GM21360 (cell line): ENCODE results near the gene KBTBD13.

Source experiments
- ATAC-seq: cut with Tn5 transposase; IDR thresholded peaks from one replicate; pipeline ENCODE4 v1.9.1; 2021; ENCODE audit warnings: mild to moderate bottlenecking, moderate library complexity; ENCODE audit not compliant: unreplicated experiment

The KBTBD13 gene

DNA sequence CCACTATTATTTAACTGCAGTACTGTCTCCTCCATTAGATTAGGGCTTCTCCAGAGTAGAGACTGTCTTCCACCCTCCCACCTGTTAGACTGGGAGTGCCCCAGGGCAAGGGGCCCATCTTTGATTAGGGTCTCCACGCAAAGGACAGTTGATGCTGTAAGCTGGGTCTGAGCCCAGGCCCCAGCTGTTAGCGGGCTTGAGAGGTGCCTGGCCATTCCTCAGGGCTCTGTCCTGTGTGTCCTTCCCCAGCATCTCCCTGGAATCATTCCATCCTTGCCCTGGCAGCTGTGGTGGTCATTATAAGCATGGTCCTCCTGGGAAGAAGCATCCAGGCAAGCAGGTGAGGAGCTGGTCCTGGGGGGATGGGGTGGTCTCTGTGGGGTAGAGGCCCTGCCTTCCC, 25.3 kb upstream of the KBTBD13 start:
- no peak for ATAC-seq

DNA sequence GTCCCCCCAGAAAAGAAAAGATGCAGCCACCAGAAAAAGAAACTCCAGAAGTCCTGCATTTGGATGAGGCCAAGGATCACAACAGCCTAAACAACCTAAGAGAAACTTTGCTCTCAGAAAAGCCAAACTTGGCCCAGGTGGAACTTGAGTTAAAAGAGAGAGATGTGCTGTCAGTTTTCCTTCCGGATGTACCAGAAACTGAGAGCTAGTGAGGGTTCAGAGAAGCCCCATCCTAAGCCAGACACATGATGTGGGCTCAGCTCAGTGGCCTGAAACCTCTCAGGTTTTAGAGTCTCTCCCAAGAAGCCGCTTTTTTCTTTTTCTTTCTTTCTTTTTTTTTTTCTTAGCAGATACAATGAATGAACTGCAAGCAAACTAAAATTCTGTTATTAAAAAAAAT, 23.6 kb upstream of the KBTBD13 start:
- ATAC-seq = no peak

DNA sequence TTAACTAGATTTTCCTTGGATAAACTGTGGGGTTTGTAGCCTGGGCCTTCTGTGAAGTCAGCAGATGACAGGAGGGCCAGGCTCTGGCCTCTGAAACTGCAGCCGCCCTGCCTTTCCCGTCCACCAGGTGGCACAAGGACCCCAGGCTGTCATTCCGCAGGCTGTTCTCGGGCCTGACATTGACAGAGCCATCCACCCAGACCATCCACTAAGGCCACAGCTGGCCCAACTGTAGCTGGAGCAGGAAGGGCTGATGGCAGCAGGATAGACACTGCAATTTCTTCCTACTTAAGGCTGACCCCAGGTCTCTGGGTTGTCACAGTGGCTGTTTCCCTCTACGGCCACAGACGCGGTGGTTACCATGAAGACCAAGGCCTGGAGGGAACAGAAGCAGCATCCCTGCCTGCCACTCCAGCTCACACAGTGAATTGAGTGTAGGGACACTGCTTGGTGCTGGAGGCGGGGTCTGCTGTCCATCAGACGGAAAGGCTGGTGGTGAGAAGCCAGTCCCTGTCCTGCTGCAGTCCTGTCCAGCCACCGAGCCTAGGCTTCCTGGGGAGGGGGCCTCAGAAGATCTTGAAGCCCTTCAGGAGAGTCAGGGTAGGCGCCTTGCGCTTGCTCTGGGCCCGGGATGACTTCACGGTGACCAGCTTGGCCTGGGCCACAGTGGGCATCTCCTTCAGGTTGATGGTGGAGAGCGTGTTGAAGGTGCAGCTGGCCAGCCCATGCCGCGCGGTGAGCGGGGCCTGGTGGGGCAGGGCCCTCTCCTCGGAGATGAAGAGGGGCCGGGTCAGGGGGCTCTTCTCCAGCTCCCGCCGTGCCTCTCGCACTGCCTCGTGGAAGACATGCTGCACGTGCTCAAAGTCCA, 22.0 kb upstream of the KBTBD13 start:
- ATAC-seq = no peak

DNA sequence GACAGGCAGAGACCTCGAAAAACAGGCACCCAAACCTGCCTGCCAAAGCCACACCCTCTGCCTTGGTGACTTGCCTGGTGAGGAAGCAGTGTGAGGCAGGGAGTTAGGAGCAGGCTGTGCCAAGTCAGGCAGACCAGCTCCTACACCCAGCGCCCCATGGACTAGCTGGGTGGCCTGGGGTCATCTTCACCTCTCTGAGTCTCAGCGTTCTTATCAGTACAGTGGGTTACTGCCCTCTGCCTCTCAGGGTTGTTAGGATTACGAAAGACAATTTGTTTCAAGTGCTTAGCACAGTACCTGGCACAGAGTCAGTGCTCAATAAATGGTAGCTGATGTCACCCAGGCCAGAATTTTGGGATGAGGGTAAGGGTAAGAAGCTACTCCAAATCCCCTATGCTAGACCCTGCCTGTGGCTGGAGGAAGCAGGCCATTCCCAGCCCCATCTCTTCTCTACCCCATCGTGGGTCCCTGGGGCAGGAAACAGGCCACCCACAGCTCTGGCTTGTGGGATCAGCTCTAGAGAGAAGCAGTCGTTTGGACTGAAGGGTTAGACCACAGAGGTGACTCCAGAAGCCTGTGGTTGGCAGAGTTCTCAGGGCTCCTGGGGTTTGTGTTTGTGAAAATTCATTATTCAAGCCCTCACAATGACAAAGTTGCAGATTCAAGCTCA, 21.2 kb upstream of the KBTBD13 start:
- ATAC-seq = no peak

DNA sequence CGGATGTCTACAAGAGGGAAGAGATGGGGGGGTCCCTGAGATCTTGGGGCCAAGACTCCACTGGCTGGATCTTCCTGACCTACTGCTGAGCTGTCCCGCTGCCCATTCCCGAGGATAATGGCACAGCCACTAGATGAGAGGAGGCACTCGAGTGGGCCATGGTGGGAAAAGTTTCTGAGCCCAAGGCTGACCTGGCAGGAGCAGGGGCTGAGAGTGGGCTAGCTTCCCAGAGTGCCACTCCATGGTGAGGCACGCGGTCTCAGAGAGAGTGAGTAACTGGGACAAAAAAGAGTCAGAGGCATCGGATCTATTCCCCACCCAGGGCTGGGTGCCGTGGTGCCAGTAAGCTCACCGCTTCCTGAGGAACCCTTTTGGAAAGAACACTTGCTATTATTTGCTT, 20.4 kb upstream of the KBTBD13 start:
- no peak for ATAC-seq

DNA sequence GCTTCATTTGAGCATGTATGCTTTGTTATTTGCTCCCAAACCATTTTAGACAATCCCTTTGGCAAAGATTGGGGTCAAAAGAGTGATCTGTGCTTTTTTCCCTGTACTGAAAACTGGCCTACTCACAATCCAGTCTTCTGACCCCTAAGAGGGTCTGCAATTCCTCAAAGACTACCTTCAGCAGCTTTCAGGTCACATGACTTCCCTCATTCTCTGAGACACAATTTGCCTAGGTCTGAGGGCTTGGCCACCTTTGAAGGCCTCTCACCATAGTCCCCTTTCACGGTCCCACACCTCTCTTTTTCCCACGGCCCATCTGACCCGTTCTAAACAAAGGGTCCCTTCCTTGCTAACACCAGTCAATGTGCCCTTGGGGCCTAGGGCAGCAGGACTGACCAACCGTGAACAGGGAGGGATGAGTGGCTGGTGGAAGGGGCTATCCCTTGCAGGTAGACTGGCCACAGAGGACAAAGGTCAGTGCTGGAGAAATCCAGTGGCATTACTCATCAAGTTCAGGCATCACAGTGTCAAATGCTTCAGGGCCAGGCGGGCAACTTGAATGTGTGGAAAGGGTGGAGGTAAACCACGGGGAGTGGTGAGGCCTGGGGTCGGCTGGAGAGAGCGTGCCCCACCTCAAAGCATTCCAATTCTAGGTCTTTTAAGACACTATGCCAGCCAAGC, 19.5 kb upstream of the KBTBD13 start:
- ATAC-seq = no peak

DNA sequence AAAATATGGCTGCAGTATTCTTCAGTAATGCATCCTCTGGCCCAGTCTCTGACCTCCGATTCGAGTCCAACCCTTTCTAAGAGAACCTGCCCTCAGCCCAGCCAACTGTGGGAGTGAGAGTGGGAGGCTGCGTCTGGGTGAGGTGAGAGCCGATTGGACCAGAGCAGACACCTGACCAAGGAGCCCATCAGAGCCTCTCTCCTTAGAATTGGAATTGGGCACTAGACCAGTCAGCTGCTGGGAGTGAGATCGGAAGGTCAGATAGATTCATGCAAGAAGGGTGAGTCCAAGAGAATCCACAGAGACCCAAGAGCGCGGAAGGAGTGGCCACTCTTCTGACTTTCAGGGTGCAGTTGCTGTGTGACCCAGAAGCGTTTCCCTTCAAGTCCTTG, 19.0 kb upstream of the KBTBD13 start:
- ATAC-seq = no peak

DNA sequence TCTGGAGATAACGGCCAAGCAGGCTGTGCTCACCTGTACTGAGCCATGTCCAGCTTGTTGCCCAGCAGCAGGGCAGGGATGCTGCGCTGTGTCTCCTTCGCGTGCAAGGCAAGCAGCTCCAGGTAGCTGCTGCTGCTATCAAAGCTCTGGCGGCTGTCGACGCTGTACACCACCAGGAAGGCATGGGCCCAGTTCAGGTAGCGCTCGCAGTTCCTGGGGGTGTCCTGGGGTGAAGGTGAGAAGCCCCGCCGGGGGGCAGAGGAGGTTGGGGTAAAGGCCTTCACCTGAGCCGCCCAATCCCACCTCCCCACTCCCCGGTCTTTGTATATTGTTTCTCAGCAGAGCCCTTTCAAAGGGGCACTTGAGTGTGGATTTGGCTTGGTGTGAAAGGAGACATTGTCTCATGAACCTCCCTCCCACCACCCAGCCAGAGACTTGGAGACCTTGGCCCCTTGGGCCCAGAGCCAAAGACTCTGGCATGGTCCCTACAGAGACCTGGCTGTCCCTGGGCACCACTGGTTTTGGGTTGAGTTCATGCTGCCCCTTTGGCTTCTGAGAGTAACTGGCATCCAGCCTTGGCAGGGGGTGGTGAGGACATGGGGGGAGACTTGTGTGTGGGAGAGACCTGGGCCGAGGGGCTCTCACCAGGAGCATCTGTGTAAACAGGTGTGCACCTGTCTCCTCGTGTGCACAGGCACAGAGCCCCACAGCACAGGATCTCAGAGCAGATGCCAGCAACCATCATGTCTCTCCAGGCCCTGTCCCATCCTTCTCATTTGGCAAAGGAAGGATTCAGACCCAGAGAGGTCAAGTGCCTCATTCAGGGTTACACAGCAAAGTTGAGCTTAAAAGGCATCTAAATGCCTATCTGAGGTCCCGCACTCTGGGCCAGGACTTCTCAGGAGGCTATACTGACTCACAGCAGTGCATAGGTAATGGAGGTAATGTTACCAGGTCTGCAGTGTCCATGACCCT, 17.9 kb upstream of the KBTBD13 start:
- no peak for ATAC-seq

DNA sequence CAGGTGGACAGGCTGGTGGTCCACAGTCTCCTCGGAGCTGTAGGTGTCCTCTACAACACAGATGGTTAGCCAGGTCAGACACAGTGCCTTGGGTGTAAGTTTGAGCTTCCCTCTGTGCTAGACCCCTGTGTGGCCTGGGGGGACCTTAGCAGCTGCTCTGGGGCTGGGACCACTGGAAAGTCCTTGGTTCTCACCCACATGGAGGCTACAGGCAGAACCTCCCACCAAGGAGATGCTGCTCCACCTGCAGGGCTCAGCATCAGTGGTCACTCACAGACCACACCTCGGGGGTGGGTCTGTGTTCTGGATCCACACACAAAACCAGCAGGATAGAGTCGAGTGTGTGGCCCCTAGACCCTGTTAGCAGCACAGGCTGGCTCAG, 17.2 kb upstream of the KBTBD13 start:
- no peak for ATAC-seq

DNA sequence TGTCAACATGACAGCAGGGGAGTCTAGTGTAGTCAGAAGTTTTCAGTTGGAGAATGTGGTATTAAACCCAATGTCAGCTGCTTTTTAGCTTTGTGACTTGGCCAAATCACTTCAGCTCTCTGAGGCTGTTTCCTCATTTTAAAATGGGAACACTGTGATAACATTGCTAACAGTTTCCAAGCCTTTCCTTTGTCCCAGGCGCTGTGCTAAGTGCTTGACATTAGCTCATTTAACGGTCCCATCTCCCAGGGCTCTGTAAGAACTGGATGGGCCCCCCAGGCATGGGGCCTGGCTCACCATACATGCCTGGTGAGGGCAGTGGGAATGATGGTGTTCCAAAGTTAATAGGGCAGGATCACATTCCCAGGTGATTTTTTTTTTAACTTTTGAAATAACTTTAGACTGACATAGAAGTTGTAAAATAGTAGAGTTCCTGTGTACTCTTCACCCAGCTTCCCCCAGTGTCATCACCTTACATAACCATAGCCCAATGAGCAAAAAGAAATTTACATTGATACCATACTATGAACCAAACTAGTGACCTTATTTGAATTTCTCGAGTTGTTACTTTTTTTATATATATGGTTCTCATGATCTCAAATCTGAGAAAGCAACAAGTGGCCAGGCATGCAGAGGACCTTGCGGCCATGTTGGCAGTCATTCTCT, 16.5 kb upstream of the KBTBD13 start:
- no peak for ATAC-seq

DNA sequence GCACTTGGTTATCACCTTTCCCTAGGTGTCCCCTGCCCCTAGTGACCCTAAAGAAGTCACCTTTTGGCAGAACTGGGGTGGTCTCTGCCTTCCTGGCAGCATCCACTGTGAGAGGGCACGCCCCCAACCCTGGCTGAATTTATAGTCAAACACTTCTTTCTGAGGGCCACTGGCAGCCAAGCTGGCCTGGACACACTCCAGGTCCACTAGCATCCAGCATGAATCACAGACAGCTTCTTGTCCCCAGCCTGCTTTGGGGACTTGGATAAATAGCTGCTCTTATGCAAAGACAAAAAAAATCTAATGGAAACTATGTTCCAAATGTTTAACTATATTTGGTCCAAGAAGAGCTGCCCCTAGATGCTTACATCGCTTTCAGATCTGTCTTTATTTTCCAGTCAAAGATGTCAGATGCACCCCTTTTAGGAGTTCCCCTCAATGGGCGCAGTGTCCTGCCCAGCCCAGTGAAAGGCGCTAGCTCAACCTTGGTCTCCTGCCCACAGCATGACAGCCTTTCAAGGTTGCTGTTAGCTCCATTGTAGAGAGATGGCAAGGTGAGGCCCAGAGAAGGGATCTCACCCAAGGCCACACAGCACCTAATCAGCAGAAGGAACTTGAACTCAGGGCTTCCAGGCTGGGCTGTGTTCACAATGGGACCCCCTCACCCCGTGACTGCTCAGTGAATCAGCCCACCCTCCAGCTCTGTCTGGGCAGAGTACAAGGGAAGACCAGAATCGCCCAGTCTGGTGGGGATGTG, 15.7 kb upstream of the KBTBD13 start:
- ATAC-seq = no peak

DNA sequence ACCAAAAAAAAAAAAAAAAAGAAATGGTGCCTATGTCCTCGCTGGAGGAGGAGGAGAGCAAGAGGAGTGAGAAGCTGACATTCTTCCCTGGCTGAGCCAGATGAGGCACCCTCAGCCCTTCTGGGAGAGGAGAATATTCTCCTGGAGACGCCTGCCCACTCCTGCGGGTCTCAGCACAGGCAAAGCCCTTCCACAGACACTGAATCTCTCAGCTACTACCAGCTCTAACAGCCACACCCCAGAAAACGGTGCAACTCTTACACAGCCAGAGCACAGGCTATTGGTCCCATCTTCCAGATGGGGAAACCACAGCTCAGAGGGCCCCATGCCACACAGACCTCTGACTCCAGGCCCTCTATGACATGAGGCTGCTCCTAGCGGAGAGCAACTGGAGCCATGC, 14.5 kb upstream of the KBTBD13 start:
- ATAC-seq = no peak

DNA sequence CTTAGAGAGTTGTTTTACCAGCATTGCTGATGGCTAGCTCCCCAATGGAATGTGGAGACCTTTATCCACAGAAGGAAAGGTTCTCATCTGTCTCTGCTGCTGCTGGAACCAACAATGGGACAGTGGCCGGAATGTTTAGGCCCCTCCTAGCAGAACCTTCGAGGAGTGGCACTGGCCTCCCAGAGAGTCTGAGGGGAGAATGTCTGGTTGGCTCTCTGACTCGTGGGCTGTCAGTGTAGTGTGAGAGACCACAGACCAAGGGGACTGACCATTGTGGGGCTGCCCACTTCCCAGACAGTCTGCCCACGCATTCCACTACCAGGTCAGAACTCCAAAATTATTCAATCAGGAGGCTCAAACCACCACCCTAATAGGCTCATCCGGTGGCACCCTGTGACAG, 13.8 kb upstream of the KBTBD13 start:
- no peak for ATAC-seq

DNA sequence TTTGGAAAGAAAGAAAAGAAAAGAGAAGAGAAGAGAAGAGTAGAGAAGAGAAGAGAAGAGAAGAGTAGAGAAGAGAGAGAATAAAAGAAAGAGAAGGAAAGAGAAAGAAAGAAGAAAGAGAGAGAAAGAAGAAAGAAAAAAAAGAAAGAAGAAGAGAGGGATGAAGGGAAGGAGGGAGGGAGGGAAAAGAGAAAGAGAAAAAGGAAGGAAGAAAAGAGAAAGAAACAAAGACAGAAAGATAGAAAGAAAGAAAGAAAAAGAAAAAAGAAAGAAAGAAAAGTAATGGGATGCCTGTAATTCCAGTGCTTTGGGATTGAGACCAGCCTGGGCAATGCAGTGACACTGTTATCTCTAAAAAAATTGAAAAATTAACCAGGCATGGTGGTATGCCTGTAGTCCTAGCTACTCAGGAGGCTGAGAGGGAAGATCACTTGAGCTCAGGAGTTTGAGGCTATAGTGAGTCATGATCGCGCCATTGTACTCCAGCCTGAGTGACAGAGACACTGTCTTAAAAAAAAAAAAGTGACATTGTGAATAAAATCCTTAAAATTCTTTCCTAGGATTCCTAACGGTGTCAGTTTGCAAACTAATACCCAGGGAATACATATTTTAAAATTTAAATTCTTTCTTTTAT, 10.4 kb upstream of the KBTBD13 start:
- no peak for ATAC-seq

DNA sequence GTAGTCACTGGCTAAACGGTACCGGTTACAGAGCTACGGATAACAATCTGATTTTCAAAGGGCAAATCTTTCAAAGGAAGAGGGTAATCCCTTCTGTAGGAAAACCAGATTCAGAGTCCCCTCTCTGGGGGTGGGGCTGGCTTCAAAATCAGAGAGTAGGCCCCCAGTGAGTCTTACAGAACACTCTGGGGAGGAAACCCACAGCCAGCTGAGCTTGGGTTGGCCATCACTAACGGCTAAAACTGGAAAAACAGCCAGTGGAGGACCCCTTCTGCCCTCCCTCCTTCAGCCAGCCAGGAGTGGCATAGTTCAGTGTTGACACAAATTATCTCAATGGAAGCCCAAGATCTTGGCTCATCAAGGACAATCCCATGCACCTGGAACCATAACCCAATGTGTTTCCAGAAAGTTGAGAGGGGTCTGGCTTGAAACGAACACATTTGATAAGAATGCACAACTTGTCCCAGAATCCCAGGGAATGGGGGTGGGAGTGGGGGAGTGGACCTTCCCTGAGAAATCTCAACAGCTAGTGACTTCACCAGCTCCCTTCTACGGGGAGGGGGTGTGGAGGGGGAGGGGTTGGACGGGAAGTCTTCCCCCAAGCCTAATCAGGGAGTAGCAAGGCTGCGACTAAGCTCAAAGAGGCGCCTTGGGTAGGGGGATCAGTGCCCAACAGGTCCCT, 9.8 kb upstream of the KBTBD13 start:
- no peak for ATAC-seq

DNA sequence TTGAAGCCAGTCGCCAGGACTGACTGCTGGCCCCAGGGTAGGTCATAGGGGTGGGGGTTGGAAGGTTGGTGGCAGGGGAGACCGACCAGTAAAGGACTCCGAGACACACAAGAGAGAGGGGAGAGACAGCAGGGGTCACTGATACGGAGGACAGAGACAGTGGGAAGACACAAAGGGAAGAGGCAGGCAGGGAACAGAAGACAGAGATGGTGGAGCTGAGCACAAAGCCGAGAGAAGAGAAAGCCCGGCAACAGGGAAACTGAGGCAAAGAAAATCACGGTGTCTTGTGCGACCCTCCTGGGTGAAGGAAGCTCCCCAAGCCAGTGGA, 9.3 kb upstream of the KBTBD13 start:
- ATAC-seq = no peak

DNA sequence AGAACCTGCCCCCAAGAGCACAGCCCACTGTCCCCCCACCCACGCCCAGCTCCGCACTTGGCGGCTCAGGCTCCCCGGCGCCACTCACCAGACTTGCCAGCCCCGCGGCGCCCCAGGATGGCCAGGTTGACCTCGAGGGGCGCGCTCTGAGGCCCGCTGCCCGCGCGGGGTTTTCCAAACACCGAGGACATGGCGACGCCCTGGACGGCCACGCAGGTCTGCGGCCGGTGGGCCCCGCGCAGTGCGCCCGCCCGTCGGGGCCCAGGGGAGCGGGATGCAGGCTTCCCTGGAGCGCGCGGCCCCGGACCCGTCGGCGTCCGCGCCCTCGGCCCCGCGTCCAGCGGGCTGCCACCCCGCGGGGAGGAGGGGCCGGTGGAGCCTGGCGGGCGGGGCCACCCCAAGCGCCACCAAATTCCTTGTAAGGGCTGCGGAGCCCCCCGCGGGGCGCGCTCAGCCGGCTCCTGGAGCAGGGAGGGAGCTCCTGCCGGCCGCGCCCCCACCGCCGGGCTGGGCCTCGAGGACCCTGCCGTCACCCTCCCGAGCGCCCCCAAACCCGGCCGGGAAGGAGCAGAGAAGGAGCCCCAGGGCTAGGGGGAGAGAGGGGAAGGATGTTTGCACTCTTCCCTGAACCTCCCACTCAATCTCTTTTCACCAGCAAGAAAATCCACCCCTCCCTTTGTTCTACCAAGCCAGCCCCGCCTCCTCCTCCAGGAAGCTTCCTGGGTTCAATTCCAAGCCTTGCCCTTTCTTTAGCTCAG, 8.7 kb upstream of the KBTBD13 start, which contains the start of gene RASL12:
RASL12 (minus strand) TSS at position 347 of the 758 bp plus-strand sequence; CDS start at position 191, 156 bp downstream.
- no peak for ATAC-seq

DNA sequence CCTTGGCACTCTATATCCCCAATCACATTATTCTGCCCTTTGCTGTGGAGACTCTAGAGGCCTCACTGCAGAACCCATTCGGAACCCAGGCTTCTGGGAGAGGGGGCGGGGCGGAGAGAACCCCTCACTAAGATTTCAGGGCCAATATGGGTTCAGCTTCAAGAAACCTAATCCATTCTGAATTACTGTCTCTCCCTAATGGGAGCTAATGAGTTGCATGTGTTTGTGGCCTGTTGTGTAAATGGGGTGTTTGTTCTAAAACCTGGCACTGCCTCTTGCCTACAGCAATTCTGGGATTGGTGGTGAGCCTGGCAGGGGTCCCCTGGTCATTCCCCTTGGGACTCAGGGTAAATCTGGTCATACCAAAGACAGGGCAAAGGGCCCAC, 8.2 kb upstream of the KBTBD13 start:
- no peak for ATAC-seq
